Neural cell (in vitro differentiated cells): Measurements from ENCODE around the gene SLC35E3. TPM values are rescaled to one million over a fixed set of nuclear protein-coding genes. Genes with fewer than 3 reads are reported as not detected.

Experiments used
- H2AFZ ChIP-seq: fragments of 200-600, 300-800 bp; sonication (generic), shearing (Covaris generic); 2 replicates; pipeline ENCODE4 v1.6.0; 2014; ENCODE audit warnings: low read depth, mild to moderate bottlenecking, antibody characterized with exemption, low read length, moderate library complexity
- H3F3A ChIP-seq: fragments of 200-600 bp; shearing (Covaris generic); 2 replicates; pipeline ENCODE4 v1.6.1; 2016; ENCODE audit warnings: mild to moderate bottlenecking, moderate library complexity, mixed read lengths, antibody characterized with exemption, low read length; ENCODE audit not compliant: insufficient read depth, poor library complexity, severe bottlenecking
- H3K27ac ChIP-seq: fragments of 200-600, 300-800 bp; sonication (generic), shearing (Covaris generic); 2 replicates; pipeline ENCODE4 v1.5.1; 2014; ENCODE audit warnings: mild to moderate bottlenecking, low read length, moderate library complexity
- H3K27me3 ChIP-seq: fragments of 300-800, 200-600 bp; sonication (generic), shearing (Covaris generic); 2 replicates; pipeline ENCODE4 v1.6.0; 2014; ENCODE audit warnings: mild to moderate bottlenecking, low read depth, low read length, moderate library complexity; ENCODE audit not compliant: insufficient read depth
- H3K36me3 ChIP-seq: fragments of 300-800, 200-600 bp; sonication (generic), shearing (Covaris generic); 2 replicates; pipeline ENCODE4 v1.5.1; 2014; ENCODE audit warnings: mild to moderate bottlenecking, antibody characterized with exemption, low read length, moderate library complexity; ENCODE audit not compliant: insufficient read depth
- H3K4me2 ChIP-seq: fragments of 300-800, 200-600 bp; sonication (generic), shearing (Covaris generic); 2 replicates; pipeline ENCODE4 v1.6.0; 2014; ENCODE audit warnings: mild to moderate bottlenecking, low read length
- H3K4me3 ChIP-seq: fragments of 300-800, 200-600 bp; sonication (generic), shearing (Covaris generic); 2 replicates; pipeline ENCODE4 v1.5.1; 2014; ENCODE audit warnings: mild to moderate bottlenecking, low read length, moderate library complexity
- H3K79me2 ChIP-seq: fragments of 200-600 bp; shearing (Covaris generic); replicated peaks from 2 replicates; pipeline ENCODE4 v1.6.0; 2014; ENCODE audit warnings: mild to moderate bottlenecking, low read length, moderate library complexity; ENCODE audit not compliant: insufficient read depth
- H3K9ac ChIP-seq: fragments of 300-800, 200-600 bp; sonication (generic), shearing (Covaris generic); 2 replicates; pipeline ENCODE4 v1.6.1; 2016; ENCODE audit warnings: mild to moderate bottlenecking, low read length, mixed read lengths
- H3K9me2 ChIP-seq: fragments of 200-600 bp; shearing (Covaris generic); 2 replicates; pipeline ENCODE4 v1.6.1; 2016; ENCODE audit warnings: mild to moderate bottlenecking, low read length, mixed read lengths; ENCODE audit not compliant: insufficient read depth
- H3K9me3 ChIP-seq: fragments of 200-600, 300-800 bp; sonication (generic), shearing (Covaris generic); 2 replicates; pipeline ENCODE4 v1.6.1; 2016; ENCODE audit warnings: mild to moderate bottlenecking, mixed run types, low read length, moderate library complexity, mixed read lengths
- H4K20me1 ChIP-seq: fragments of 200-600 bp; shearing (Covaris generic); 2 replicates; pipeline ENCODE4 v1.6.1; 2016; ENCODE audit warnings: mild to moderate bottlenecking, mixed run types; ENCODE audit not compliant: insufficient read depth
- CTCF ChIP-seq: fragments of 450-650 bp; IDR thresholded peaks from 2 replicates; pipeline ENCODE4 v1.5.1; 2014; ENCODE audit warnings: antibody characterized with exemption, mild to moderate bottlenecking, moderate library complexity; ENCODE audit not compliant: poor library complexity, severe bottlenecking
- EP300 ChIP-seq: fragments of 450-650 bp; conservative IDR thresholded peaks from 2 replicates; pipeline ENCODE4 v1.6.1; 2014; ENCODE audit warnings: antibody characterized with exemption, mild to moderate bottlenecking, moderate library complexity; ENCODE audit not compliant: poor library complexity, severe bottlenecking
- EZH2 ChIP-seq: fragments of 200-600, 300-800 bp; shearing (Covaris generic), sonication (generic); IDR thresholded peaks from 2 replicates; pipeline ENCODE4 v1.6.1; 2014; ENCODE audit warnings: antibody characterized with exemption, low read length, borderline replicate concordance, mild to moderate bottlenecking; ENCODE audit not compliant: insufficient read depth, poor library complexity, severe bottlenecking
- MXI1 ChIP-seq: fragments of 450-650 bp; conservative IDR thresholded peaks from 2 replicates; pipeline ENCODE4 v1.6.1; 2014; ENCODE audit warnings: antibody characterized with exemption, mild to moderate bottlenecking; ENCODE audit not compliant: poor library complexity, severe bottlenecking
- POLR2AphosphoS5 ChIP-seq: IDR thresholded peaks from 2 replicates; pipeline ENCODE4 v1.6.1; 2012
- RAD21 ChIP-seq: fragments of 450-650 bp; conservative IDR thresholded peaks from 2 replicates; pipeline ENCODE4 v1.6.1; 2014; ENCODE audit warnings: antibody characterized with exemption, mild to moderate bottlenecking, moderate library complexity
- REST ChIP-seq: IDR thresholded peaks from 2 replicates; pipeline ENCODE4 v1.6.1; 2012; ENCODE audit warnings: borderline replicate concordance
- SMC3 ChIP-seq: fragments of 450-650 bp; conservative IDR thresholded peaks from 2 replicates; pipeline ENCODE4 v1.6.1; 2014; ENCODE audit warnings: antibody characterized with exemption, mild to moderate bottlenecking, moderate library complexity; ENCODE audit not compliant: poor library complexity
- TAF1 ChIP-seq: IDR thresholded peaks from 2 replicates; pipeline ENCODE4 v1.6.1; 2012; ENCODE audit warnings: low read depth
- polyA plus RNA-seq: library from polyadenylated mRNA; depleted of rRNA; stranded (reverse); fragments of >200 nt; gene quantifications from 2 replicates; pipeline ENCODE4 v1.2.3, GENCODE V29; 2014

SLC35E3 gene
- polyA plus RNA-seq, 1 donor from 2014 or later: 10.5 TPM

GRCh38 chr12:68796399-68796798 lies 50.4 kb downstream of the SLC35E3 start:
- Histone ChIP-seq H3K27me3 (no peaks in the 10 kb centered on the region), H3K9me3 (no peaks in the 10 kb centered on the region), H2AFZ (no peak overlapping the region), H3K36me3 (no peaks in the 10 kb centered on the region), H3K4me2 (no peak overlapping the region), H3K4me3 (no peak overlapping the region), H3K9ac (no peak overlapping the region), H3F3A (no peaks in the 10 kb centered on the region), H3K79me2 (no peaks in the 10 kb centered on the region), H3K9me2 (no peaks in the 10 kb centered on the region), H3K27ac (no peak overlapping the region), H4K20me1 (no peaks in the 10 kb centered on the region)
- TF ChIP-seq TAF1 (no peak), CTCF (no peak), REST (no peak), SMC3 (no peak), MXI1 (no peak), POLR2AphosphoS5 (no peak), EZH2 (no peak), EP300 (no peak), RAD21 (no peak)

DNA sequence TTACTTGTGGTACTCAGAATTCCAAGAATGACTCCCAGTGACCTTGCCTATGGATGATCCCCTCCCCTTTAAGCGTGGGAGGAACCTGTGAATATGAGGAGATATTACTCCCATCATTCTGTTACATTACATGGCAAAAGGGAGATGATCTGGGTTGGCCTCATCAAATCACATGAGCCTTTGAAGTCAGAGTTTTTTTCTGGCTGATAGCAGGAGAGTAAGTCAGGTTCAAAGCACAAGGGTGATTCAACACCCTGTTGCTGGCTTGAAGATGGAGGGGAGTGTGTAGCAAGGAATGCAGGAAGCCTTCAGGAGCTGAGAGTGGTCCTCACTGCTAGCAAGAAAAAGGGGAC lies 52.9 kb downstream of the SLC35E3 start:
- H4K20me1 ChIP-seq: no peaks in the 10 kb centered on the region
- H3K36me3 ChIP-seq: no peaks in the 10 kb centered on the region
- no peak overlapping the region for H3K9ac ChIP-seq
- no peaks in the 10 kb centered on the region for H3K27me3 ChIP-seq
- no peaks in the 10 kb centered on the region for H3K9me3 ChIP-seq
- no peak overlapping the region for H2AFZ ChIP-seq
- no peak overlapping the region for H3K4me3 ChIP-seq
- no peaks in the 10 kb centered on the region for H3F3A ChIP-seq
- no peak overlapping the region for H3K27ac ChIP-seq
- TF ChIP-seq EZH2 (no peak), TAF1 (no peak), EP300 (no peak), RAD21 (no peak), CTCF (no peak), MXI1 (no peak), POLR2AphosphoS5 (no peak), REST (no peak), SMC3 (no peak)
- H3K4me2 ChIP-seq: no peak overlapping the region
- no peaks in the 10 kb centered on the region for H3K79me2 ChIP-seq
- H3K9me2 ChIP-seq: no peaks in the 10 kb centered on the region
